ENCODE measurements around the gene MSH2.

Gene MSH2

GRCh38 chr2:47510745-47511144, 107.8 kb downstream of the MSH2 start:
- no peak for DNase-seq

DNA sequence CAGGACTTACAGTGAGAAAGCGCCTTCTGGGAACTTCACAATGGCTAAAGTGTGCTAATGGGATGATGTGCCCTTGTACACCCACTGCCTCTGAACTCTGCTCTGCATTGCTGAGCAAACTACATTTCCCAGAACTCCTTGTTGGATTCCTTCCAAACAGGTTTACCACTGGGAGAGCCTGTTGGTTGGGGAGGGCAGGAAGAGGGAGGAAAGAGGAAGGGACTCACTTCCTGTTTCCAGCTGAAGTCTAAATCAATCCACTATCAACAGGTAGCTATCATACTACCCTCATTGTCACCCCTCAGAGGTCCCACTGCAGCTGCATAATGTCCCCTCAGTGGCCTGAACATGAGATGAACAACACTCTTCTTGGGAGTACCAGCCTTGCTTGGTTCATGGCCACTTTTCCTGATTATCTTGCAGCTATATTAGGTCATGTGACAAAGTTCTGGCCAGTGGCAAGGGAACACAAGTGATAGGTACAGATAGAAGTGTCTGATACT, 109.7 kb downstream of the MSH2 start:
- no peak for DNase-seq

DNA sequence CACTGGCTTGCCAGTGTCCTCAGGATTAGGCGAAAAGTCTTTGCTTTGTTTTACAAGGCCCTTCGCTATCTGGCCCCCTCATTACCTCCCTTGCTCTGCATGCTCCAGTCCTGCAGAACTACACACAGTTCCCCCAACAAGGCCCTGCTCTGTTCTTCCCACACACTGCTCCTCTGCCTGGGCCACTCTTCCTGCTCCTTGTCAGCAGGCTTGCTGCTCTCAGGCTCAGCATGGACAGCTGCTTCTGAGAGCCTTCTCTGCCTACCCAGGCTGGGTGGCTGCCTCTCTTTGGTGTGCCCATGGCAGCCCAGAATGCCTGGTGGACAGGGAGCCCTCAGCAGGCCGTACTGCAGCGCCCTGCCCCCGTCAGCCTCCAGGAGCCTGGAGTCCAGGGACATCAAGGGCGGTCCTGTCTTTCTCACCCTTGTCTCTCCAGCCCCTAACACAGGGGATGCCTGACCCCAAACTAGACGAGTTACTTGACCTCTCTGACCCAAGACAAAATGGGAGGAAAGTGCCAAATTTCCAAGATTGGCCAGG, 111.1 kb downstream of the MSH2 start:
- no peak for DNase-seq

GRCh38 chr2:47516360-47517104, 113.6 kb downstream of the MSH2 start:
- no peak for DNase-seq

- DNase-seq = no peak
These were observed 115.7 kb downstream of the MSH2 start for GRCh38 chr2:47518497-47519146.

DNA sequence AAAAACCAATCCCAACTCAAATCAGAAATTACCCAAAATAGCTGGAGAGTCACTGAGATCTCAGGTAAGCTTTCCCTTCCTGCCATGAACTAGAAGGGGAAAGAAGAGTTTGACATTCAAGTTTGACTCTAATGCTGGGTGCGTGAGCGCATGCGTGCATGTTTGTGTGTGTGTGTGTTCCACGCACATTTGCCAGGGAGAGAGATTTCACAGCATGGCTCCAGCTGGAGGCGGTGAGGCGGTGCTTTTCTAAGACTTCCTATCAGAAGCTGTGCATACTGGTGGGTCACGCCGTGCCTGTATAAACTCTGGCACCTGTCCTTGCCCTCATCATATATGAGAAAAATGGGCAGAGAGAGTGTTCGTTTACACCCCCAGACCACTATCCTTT, 116.2 kb downstream of the MSH2 start:
- no peak for DNase-seq

DNA sequence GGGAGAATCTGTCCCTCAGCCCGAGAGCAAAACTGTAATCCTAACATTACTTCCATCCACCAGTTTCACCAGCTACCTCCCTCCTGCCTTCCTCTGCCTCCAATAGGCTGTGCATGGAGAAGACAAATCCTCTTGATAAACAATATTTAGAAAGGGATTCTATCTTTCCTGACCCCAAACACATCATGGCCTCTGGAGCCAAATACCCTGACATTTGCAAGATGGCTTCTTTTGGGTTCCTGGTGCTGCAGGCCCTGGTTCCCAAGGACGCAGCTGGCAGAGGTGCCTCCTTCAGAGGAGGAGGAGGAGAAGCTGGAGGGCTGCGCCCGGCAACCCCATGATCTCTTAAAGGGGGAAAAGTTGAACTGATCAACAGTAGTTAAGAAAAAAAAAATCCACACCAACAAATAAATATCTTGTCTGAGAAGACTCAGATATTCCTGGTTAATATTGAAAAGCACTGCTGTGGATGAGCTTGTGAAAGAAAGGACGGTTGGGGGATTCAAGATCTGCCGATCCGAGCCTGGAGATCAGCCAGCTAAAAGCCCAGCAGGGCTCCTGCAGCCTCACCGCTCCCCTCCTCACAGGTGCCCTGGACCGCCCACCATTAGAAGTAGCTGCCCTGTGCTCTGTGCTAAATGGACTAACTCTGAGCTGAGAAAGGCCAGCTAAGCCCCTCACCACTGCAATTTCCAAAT, 116.8 kb downstream of the MSH2 start:
- DNase-seq = no peak

DNA sequence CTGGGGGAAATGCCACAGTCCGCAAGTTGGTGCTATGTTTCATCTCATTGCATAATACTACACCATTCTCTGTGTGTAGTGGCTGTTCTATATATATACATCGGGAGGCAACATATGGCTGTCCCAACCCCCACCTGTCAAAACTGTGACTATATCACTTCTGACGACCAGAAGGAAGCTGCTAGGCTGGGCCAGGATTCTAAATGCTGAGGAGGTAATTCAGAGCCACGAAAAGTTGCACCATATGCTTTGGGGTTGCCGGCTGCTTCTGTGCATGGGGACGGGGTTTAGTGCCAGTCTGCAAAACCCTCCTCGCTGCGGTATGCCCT, 117.3 kb downstream of the MSH2 start:
- DNase-seq = peak; percentile 21

DNA sequence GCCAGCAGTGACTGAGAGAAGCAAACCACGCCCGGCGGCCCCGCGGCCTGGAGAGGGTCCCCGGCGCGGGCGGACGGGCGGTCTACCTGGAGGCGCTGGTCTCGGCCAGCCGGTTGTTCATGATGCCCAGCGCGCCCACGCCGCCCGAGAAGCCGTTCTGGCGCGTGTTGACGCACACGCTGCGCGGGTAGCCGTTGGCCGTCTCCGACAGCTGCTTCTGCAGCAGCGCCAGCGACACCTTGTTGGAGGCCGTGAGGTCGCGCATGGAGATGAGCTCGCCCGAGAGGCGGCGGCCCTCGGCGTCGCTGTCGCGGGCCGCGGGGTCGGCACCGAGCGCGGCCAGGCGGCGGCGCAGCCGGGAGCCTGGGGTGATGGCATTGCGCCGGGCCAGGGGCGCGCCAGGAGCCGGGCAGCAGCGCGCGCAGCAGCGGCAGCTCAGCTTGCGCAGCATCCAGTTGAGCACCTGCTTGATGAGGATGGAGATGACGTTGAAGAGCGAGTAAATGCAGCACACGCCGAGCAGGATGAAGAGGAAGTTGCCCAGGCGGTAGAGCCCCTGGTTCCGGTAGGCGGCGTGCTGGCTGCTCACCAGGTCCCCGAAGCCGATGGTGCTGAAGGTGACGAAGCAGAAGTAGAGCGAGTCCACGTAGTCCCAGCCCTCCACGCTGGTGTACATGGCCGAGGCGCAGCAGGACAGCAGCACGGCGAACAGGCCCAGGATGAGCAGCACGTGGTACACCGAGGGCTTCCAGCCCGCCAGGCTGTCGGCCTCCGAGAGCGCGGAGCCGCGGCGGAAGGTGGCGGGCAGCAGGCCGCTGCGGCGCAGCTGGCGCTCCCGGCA, 118.1 kb downstream of the MSH2 start:
- peak; percentile 61 for DNase-seq

DNA sequence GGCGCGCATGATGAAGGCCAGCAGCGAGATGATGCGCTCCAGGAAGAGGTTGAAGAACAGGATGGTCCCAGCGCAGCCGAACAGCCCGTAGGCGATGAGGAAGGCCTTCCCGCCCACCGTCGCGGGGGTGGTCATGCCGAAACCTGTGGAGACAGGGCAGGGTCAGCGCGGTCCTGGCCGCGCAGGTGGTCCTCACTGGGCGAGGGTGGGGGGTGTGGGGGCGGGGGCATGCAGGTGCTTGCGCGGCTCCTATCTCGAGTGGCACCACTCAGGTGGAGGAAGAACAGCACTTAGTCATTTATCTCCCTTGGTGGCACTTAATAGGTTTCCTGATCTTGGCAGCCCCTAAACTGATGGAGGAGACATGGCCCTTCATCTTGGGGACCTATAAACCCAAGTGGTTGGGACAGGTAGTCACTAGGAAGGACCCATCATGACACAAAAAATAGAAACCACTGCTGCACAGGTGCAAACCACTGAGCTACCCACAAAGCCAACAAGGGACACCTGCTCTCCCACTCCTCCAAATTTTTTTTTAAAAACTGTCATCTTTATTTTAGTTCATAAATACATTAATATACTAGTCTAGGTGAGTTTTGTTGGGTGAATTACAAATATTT, 118.8 kb downstream of the MSH2 start:
- no peak for DNase-seq

GRCh38 chr2:47525167-47525566, 122.2 kb downstream of the MSH2 start:
- no peak for DNase-seq

DNA sequence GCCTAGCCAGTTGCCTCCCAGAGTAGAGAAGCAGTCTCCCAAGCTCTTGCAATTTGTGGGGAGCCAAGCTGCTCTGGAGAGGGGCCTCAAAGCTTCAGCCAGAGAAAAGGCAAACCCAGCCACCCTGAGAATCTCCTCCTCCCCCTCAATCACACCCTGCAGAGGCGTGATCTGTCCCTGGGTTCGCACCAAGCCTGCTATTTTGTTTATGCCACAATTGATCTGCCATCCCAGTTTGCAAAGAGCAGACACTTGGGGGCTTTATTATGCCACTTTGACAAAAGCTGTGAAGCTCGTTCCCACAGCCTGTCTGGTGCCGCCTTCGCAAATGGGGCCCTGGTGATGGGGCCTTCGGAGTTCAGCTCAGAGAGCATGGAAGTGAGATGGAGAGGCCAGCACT, 125.5 kb downstream of the MSH2 start:
- no peak for DNase-seq

GRCh38 chr2:47528874-47529273, 125.9 kb downstream of the MSH2 start:
- no peak for DNase-seq

GRCh38 chr2:47530105-47530760, 127.3 kb downstream of the MSH2 start:
- no peak for DNase-seq

DNA sequence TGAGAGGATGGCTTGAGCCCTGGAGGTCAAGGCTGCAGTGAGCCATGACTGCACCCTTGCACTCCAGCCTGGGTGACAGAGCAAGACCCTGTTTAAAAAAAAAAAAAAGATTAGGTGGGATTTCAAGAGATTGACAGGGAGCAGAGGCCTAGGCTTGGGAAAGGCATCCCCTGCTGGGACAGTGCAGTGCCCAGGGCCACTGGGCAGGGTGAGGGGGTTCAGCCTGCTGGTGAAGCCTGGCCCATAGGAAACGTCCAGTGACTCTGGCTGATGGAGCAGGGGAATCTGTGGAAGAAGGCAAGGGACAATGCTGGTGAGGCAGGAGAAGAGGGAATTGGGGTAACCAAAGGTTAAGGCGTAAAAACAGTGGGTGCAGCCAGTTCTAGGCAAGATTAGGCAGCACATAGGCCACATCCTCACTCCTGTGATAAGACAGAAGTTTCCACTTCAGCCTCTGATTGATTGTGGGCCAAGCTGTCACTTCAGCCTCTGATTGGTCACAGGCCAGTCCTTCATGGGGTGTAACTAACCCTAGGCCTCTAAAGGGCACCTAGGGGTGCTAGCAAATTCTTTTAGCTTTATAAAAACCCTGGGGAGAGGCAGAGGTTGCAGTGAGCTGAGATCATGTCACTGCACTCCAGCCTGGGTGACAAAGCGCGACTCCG, 128.6 kb downstream of the MSH2 start:
- DNase-seq = no peak
